ENCODE data around the gene ODC1.
A peak's percentile ranks its signal among the peaks of the same experiment; 100 is the strongest.

The ODC1 gene

GRCh38 chr2:10440736-10441135, 7.4 kb downstream of the ODC1 start:
- Histone ChIP-seq H3K27me3 (ENCODE audit: control insufficient read depth in 1 of 2, insufficient read depth in 2 of 2, low read length in 2 of 2) (no peaks in the 10 kb centered on the region), H3K36me3 (ENCODE audit: control insufficient read depth in 2 of 2, insufficient read depth in 2 of 2, low read length in 2 of 2) (peaks cover 47 to 53% of the 10 kb centered on the region in 2 donors), H3K4me1 (ENCODE audit: control insufficient read depth, insufficient read depth, low read length) (peaks cover 9% of the 10 kb centered on the region), H3K9me3 (ENCODE audit: control insufficient read depth in 2 of 2, low read length in 2 of 2) (no peaks in the 10 kb centered on the region), H3K4me3 (ENCODE audit: low read length in 2 of 2) (no peak overlapping the region), H3K9ac (ENCODE audit: low read length in 2 of 2) (no peak overlapping the region), H3K27ac (ENCODE audit: low read length) (no peak overlapping the region)

GRCh38 chr2:10439971-10440370, 8.2 kb downstream of the ODC1 start:
- no peaks in the 10 kb centered on the region for H3K9me3 ChIP-seq (ENCODE audit: control insufficient read depth in 2 of 2, low read length in 2 of 2)
- peaks cover 47 to 53% of the 10 kb centered on the region in 2 donors for H3K36me3 ChIP-seq (ENCODE audit: control insufficient read depth in 2 of 2, insufficient read depth in 2 of 2, low read length in 2 of 2)

GRCh38 chr2:10439185-10439879, 8.8 kb downstream of the ODC1 start:
- no peak overlapping the region for H3K9ac ChIP-seq (ENCODE audit: low read length in 2 of 2)
- peak overlapping the region; percentile 11 for H3K27ac ChIP-seq (ENCODE audit: low read length)
- H3K4me1 ChIP-seq (ENCODE audit: control insufficient read depth, insufficient read depth, low read length) = peaks cover 4% of the 10 kb centered on the region
- no peak overlapping the region for H3K4me3 ChIP-seq (ENCODE audit: low read length in 2 of 2)
- H3K9me3 ChIP-seq (ENCODE audit: control insufficient read depth in 2 of 2, low read length in 2 of 2) = no peaks in the 10 kb centered on the region
- H3K36me3 ChIP-seq (ENCODE audit: control insufficient read depth in 2 of 2, insufficient read depth in 2 of 2, low read length in 2 of 2) = peaks cover 45 to 47% of the 10 kb centered on the region in 2 donors
- H3K27me3 ChIP-seq (ENCODE audit: control insufficient read depth in 1 of 2, insufficient read depth in 2 of 2, low read length in 2 of 2) = no peaks in the 10 kb centered on the region

More at GRCh38 chr2:10439971-10440370, 8.2 kb downstream of the ODC1 start:
- peaks cover 4% of the 10 kb centered on the region for H3K4me1 ChIP-seq (ENCODE audit: control insufficient read depth, insufficient read depth, low read length)
- no peak overlapping the region for H3K9ac ChIP-seq (ENCODE audit: low read length in 2 of 2)
- peak overlapping the region; percentile 11 for H3K27ac ChIP-seq (ENCODE audit: low read length)
- H3K27me3 ChIP-seq (ENCODE audit: control insufficient read depth in 1 of 2, insufficient read depth in 2 of 2, low read length in 2 of 2) = no peaks in the 10 kb centered on the region
- no peak overlapping the region for H3K4me3 ChIP-seq (ENCODE audit: low read length in 2 of 2)

- Histone ChIP-seq H3K27ac (ENCODE audit: low read length) (no peak overlapping the region), H3K36me3 (ENCODE audit: control insufficient read depth in 2 of 2, insufficient read depth in 2 of 2, low read length in 2 of 2) (peaks cover 40 to 41% of the 10 kb centered on the region in 2 donors), H3K4me1 (ENCODE audit: control insufficient read depth, insufficient read depth, low read length) (peaks cover 4% of the 10 kb centered on the region), H3K27me3 (ENCODE audit: control insufficient read depth in 1 of 2, insufficient read depth in 2 of 2, low read length in 2 of 2) (no peaks in the 10 kb centered on the region), H3K9ac (ENCODE audit: low read length in 2 of 2) (no peak overlapping the region), H3K4me3 (ENCODE audit: low read length in 2 of 2) (no peak overlapping the region), H3K9me3 (ENCODE audit: control insufficient read depth in 2 of 2, low read length in 2 of 2) (no peaks in the 10 kb centered on the region)
Observed at GRCh38 chr2:10438688-10439087, 9.4 kb downstream of the ODC1 start.

- H3K9me3 ChIP-seq (ENCODE audit: control insufficient read depth in 2 of 2, low read length in 2 of 2) = no peaks in the 10 kb centered on the region
- H3K9ac ChIP-seq (ENCODE audit: low read length in 2 of 2) = no peak overlapping the region
- H3K4me1 ChIP-seq (ENCODE audit: control insufficient read depth, insufficient read depth, low read length) = peaks cover 4% of the 10 kb centered on the region
- no peak overlapping the region for H3K27ac ChIP-seq (ENCODE audit: low read length)
- peaks cover 0 to 2% of the 10 kb centered on the region in 2 donors for H3K27me3 ChIP-seq (ENCODE audit: control insufficient read depth in 1 of 2, insufficient read depth in 2 of 2, low read length in 2 of 2)
- H3K36me3 ChIP-seq (ENCODE audit: control insufficient read depth in 2 of 2, insufficient read depth in 2 of 2, low read length in 2 of 2) = peaks cover 31 to 32% of the 10 kb centered on the region in 2 donors
- H3K4me3 ChIP-seq (ENCODE audit: low read length in 2 of 2) = no peak overlapping the region
Observed at GRCh38 chr2:10437806-10438205, 10.3 kb downstream of the ODC1 start.

- peaks cover 6% of the 10 kb centered on the region in 2 donors for H3K27me3 ChIP-seq (ENCODE audit: control insufficient read depth in 1 of 2, insufficient read depth in 2 of 2, low read length in 2 of 2)
- H3K9ac ChIP-seq (ENCODE audit: low read length in 2 of 2) = no peak overlapping the region
- no peaks in the 10 kb centered on the region for H3K9me3 ChIP-seq (ENCODE audit: control insufficient read depth in 2 of 2, low read length in 2 of 2)
- no peak overlapping the region for H3K4me3 ChIP-seq (ENCODE audit: low read length in 2 of 2)
- peaks cover 21 to 22% of the 10 kb centered on the region in 2 donors for H3K36me3 ChIP-seq (ENCODE audit: control insufficient read depth in 2 of 2, insufficient read depth in 2 of 2, low read length in 2 of 2)
- H3K4me1 ChIP-seq (ENCODE audit: control insufficient read depth, insufficient read depth, low read length) = peaks cover 9% of the 10 kb centered on the region
- H3K27ac ChIP-seq (ENCODE audit: low read length) = no peak overlapping the region
Observed at GRCh38 chr2:10436583-10437110, 11.5 kb downstream of the ODC1 start.

GRCh38 chr2:10435820-10436204, 12.3 kb downstream of the ODC1 start:
- Histone ChIP-seq H3K9ac (ENCODE audit: low read length in 2 of 2) (no peak overlapping the region), H3K36me3 (ENCODE audit: control insufficient read depth in 2 of 2, insufficient read depth in 2 of 2, low read length in 2 of 2) (peaks cover 13% of the 10 kb centered on the region in 2 donors), H3K4me3 (ENCODE audit: low read length in 2 of 2) (no peak overlapping the region), H3K27me3 (ENCODE audit: control insufficient read depth in 1 of 2, insufficient read depth in 2 of 2, low read length in 2 of 2) (peaks cover 6% of the 10 kb centered on the region in 2 donors), H3K9me3 (ENCODE audit: control insufficient read depth in 2 of 2, low read length in 2 of 2) (no peaks in the 10 kb centered on the region), H3K27ac (ENCODE audit: low read length) (no peak overlapping the region), H3K4me1 (ENCODE audit: control insufficient read depth, insufficient read depth, low read length) (peaks cover 9% of the 10 kb centered on the region)

- Histone ChIP-seq H3K36me3 (ENCODE audit: control insufficient read depth in 2 of 2, insufficient read depth in 2 of 2, low read length in 2 of 2) (peaks cover 7 to 8% of the 10 kb centered on the region in 2 donors), H3K4me3 (ENCODE audit: low read length in 2 of 2) (no peak overlapping the region), H3K27ac (ENCODE audit: low read length) (no peak overlapping the region), H3K27me3 (ENCODE audit: control insufficient read depth in 1 of 2, insufficient read depth in 2 of 2, low read length in 2 of 2) (peaks cover 6% of the 10 kb centered on the region in 2 donors), H3K9ac (ENCODE audit: low read length in 2 of 2) (no peak overlapping the region), H3K9me3 (ENCODE audit: control insufficient read depth in 2 of 2, low read length in 2 of 2) (no peaks in the 10 kb centered on the region), H3K4me1 (ENCODE audit: control insufficient read depth, insufficient read depth, low read length) (peaks cover 9% of the 10 kb centered on the region)
Observed at GRCh38 chr2:10434886-10435819, 13.0 kb downstream of the ODC1 start.

- Histone ChIP-seq H3K27me3 (ENCODE audit: control insufficient read depth in 1 of 2, insufficient read depth in 2 of 2, low read length in 2 of 2) (peaks cover 6% of the 10 kb centered on the region in 2 donors), H3K4me3 (ENCODE audit: low read length in 2 of 2) (no peak overlapping the region), H3K9ac (ENCODE audit: low read length in 2 of 2) (no peak overlapping the region), H3K27ac (ENCODE audit: low read length) (no peak overlapping the region), H3K36me3 (ENCODE audit: control insufficient read depth in 2 of 2, insufficient read depth in 2 of 2, low read length in 2 of 2) (no peaks in the 10 kb centered on the region), H3K4me1 (ENCODE audit: control insufficient read depth, insufficient read depth, low read length) (peaks cover 5% of the 10 kb centered on the region), H3K9me3 (ENCODE audit: control insufficient read depth in 2 of 2, low read length in 2 of 2) (no peaks in the 10 kb centered on the region)
Observed at GRCh38 chr2:10433947-10434885, 13.9 kb downstream of the ODC1 start.

All from stomach smooth muscle (tissue), 2 donors.